COLO829 (cell line): Measurements from ENCODE around the gene KRT1.
"Not testable (repeated sequence)": the region's sequence is repeated elsewhere in the genome, so short reads cannot be mapped to it uniquely, and the experiment has no call there.

Experiments used
- DNase-seq: peaks from one replicate; pipeline ENCODE4 v3.0.0; 2012; ENCODE audit warnings: low spot score

The KRT1 gene

GRCh38 chr12:52680363-52680762 lies at the start of gene KRT1:
KRT1 (minus strand) TSS chr12:52680407; CDS start chr12:52680348, 59 bp downstream.
- DNase-seq: no peak

- DNase-seq: no peak
These were observed 48.9 kb upstream of the KRT1 start for GRCh38 chr12:52729147-52729546.

GRCh38 chr12:52728374-52728773 lies 48.2 kb upstream of the KRT1 start:
- DNase-seq: no peak

GRCh38 chr12:52727037-52727436 lies 46.8 kb upstream of the KRT1 start:
- DNase-seq: no peak

GRCh38 chr12:52726451-52726850 lies 46.2 kb upstream of the KRT1 start:
- no peak for DNase-seq

GRCh38 chr12:52724384-52724783 lies 44.2 kb upstream of the KRT1 start:
- DNase-seq: no peak

- no peak for DNase-seq
These were observed 42.5 kb upstream of the KRT1 start for GRCh38 chr12:52722680-52723079.

- DNase-seq: no peak
These were observed 41.7 kb upstream of the KRT1 start for GRCh38 chr12:52721838-52722470.

- no peak for DNase-seq
These were observed 40.2 kb upstream of the KRT1 start for GRCh38 chr12:52720365-52720886.

- DNase-seq: no peak
These were observed 35.9 kb upstream of the KRT1 start for GRCh38 chr12:52716061-52716460.

GRCh38 chr12:52715416-52715815 lies 35.2 kb upstream of the KRT1 start:
- no peak for DNase-seq

- DNase-seq: no peak
These were observed 34.7 kb upstream of the KRT1 start for GRCh38 chr12:52714887-52715281.

GRCh38 chr12:52713960-52714886 lies 34.0 kb upstream of the KRT1 start:
- DNase-seq: no peak

GRCh38 chr12:52712122-52712521 lies 31.9 kb upstream of the KRT1 start:
- DNase-seq: not testable (repeated sequence)

- DNase-seq: no peak
These were observed 30.5 kb upstream of the KRT1 start for GRCh38 chr12:52710730-52711129.

GRCh38 chr12:52708010-52708409 lies 27.8 kb upstream of the KRT1 start:
- no peak for DNase-seq

GRCh38 chr12:52704464-52704863 lies 24.3 kb upstream of the KRT1 start:
- no peak for DNase-seq

GRCh38 chr12:52703878-52704277 lies 23.7 kb upstream of the KRT1 start:
- no peak for DNase-seq

GRCh38 chr12:52703424-52703823 lies 23.2 kb upstream of the KRT1 start, which contains the start of gene KRT77:
KRT77 (minus strand) TSS chr12:52703524; CDS start chr12:52703434, 90 bp downstream.
- DNase-seq: no peak

GRCh38 chr12:52702338-52702737 lies 22.1 kb upstream of the KRT1 start:
- no peak for DNase-seq

- no peak for DNase-seq
These were observed 21.1 kb upstream of the KRT1 start for GRCh38 chr12:52701281-52701680.

GRCh38 chr12:52699960-52700359 lies 19.8 kb upstream of the KRT1 start:
- no peak for DNase-seq

GRCh38 chr12:52699373-52699772 lies 19.2 kb upstream of the KRT1 start:
- DNase-seq: no peak
